HG02943 (cell line): ENCODE measurements around the gene PARD3B.

Experiments used
- ATAC-seq: cut with Tn5 transposase; IDR thresholded peaks from one replicate; pipeline ENCODE4 v1.9.1; 2021; ENCODE audit warnings: mild to moderate bottlenecking, low read depth, moderate library complexity; ENCODE audit not compliant: unreplicated experiment

The PARD3B gene

GRCh38 chr2:205077159-205077558 lies 531.9 kb downstream of the PARD3B start:
- no peak for ATAC-seq

GRCh38 chr2:205078762-205079161 lies 533.5 kb downstream of the PARD3B start:
- ATAC-seq, result no peak

GRCh38 chr2:205079173-205079572 lies 533.9 kb downstream of the PARD3B start:
- no peak for ATAC-seq

- ATAC-seq, result no peak
These were observed 541.4 kb downstream of the PARD3B start for GRCh38 chr2:205086662-205087061.

GRCh38 chr2:205087862-205088261 lies 542.6 kb downstream of the PARD3B start:
- no peak for ATAC-seq

- no peak for ATAC-seq
These were observed 544.7 kb downstream of the PARD3B start for GRCh38 chr2:205089958-205090357.

GRCh38 chr2:205091411-205091810 lies 546.1 kb downstream of the PARD3B start:
- ATAC-seq, result no peak

GRCh38 chr2:205094031-205094430 lies 548.8 kb downstream of the PARD3B start:
- ATAC-seq, result no peak

- ATAC-seq, result no peak
These were observed 558.4 kb downstream of the PARD3B start for GRCh38 chr2:205103699-205104098.

- ATAC-seq, result no peak
These were observed 562.5 kb downstream of the PARD3B start for GRCh38 chr2:205107810-205108209.

- no peak for ATAC-seq
These were observed 570.2 kb downstream of the PARD3B start for GRCh38 chr2:205115511-205115910.

GRCh38 chr2:205117125-205117524 lies 571.9 kb downstream of the PARD3B start:
- ATAC-seq, result no peak

- ATAC-seq, result no peak
These were observed 573.9 kb downstream of the PARD3B start for GRCh38 chr2:205119136-205119535.

- ATAC-seq, result no peak
These were observed 583.5 kb downstream of the PARD3B start for GRCh38 chr2:205128726-205129125.

- no peak for ATAC-seq
These were observed 584.3 kb downstream of the PARD3B start for GRCh38 chr2:205129531-205129930.

GRCh38 chr2:205130111-205130829 lies 585.0 kb downstream of the PARD3B start:
- no peak for ATAC-seq

- no peak for ATAC-seq
These were observed 588.3 kb downstream of the PARD3B start for GRCh38 chr2:205133544-205133943.

- ATAC-seq, result no peak
These were observed 593.5 kb downstream of the PARD3B start for GRCh38 chr2:205138735-205139134.

- ATAC-seq, result no peak
These were observed 594.7 kb downstream of the PARD3B start for GRCh38 chr2:205139822-205140463.

GRCh38 chr2:205141381-205141780 lies 596.1 kb downstream of the PARD3B start:
- no peak for ATAC-seq

GRCh38 chr2:205145888-205146287 lies 600.6 kb downstream of the PARD3B start:
- no peak for ATAC-seq

GRCh38 chr2:205148755-205149154 lies 603.5 kb downstream of the PARD3B start:
- no peak for ATAC-seq
